Panc1 (cell line): Measurements from ENCODE around the gene PDE12.

Source experiments
- SIN3A ChIP-seq: IDR thresholded peaks from 2 replicates; pipeline ENCODE4 v1.6.1; 2012; ENCODE audit warnings: low read depth, mild to moderate bottlenecking, low read length, moderate library complexity, borderline replicate concordance; ENCODE audit not compliant: insufficient read depth
- TF ChIP-seq, protein P1 (sequence below): fragments of 450-650 bp; IDR thresholded peaks from 2 replicates; pipeline ENCODE4 v1.5.1; 2017; ENCODE audit warnings: mild to moderate bottlenecking

DNA sequence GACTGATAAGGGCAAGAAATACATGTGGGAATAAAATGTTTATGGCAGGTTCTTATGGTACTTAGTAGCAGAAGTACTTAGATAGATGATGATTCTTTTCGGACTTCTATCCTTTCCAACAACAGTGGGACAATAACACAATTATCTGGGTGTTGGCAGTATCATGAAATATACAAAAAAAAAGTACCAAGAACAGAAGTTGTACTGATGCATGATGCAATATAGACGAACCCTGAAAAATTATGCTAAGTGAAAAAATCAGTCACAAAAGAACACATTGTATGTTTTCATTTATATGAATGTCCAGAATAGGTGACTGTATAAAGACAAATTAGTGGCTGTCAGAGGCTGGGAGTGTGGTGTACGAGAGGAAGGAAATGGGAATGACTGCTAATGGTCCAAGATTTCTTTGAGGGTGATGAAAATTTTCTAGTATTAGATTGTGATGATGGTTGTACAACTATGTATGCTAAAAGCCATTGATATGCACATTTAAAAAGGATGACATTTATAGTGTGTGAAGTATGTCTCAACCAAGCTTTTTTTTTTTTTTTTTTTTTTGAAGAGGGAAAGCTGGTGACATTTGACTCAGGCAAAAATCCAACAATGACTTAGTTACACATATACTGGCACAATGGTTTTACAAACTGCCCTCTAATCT, 20.0 kb downstream of the PDE12 start:
- no peak for TF ChIP-seq SIN3A
- TF ChIP-seq, protein P1, sequence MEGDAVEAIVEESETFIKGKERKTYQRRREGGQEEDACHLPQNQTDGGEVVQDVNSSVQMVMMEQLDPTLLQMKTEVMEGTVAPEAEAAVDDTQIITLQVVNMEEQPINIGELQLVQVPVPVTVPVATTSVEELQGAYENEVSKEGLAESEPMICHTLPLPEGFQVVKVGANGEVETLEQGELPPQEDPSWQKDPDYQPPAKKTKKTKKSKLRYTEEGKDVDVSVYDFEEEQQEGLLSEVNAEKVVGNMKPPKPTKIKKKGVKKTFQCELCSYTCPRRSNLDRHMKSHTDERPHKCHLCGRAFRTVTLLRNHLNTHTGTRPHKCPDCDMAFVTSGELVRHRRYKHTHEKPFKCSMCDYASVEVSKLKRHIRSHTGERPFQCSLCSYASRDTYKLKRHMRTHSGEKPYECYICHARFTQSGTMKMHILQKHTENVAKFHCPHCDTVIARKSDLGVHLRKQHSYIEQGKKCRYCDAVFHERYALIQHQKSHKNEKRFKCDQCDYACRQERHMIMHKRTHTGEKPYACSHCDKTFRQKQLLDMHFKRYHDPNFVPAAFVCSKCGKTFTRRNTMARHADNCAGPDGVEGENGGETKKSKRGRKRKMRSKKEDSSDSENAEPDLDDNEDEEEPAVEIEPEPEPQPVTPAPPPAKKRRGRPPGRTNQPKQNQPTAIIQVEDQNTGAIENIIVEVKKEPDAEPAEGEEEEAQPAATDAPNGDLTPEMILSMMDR, result no peak
